HCT116 (cell line): Measurements from ENCODE around the gene TPRX1. TPM values are rescaled to one million over a fixed set of nuclear protein-coding genes. Genes with fewer than 3 reads are reported as not detected.
"Not testable (repeated sequence)": the region's sequence is repeated elsewhere in the genome, so short reads cannot be mapped to it uniquely, and the experiment has no call there.

Experiments
- ATAC-seq: fragments of 200-7000 bp; cut with Tn5 transposase; 2 replicates; pipeline ENCODE4 v1.9.1; 2020; ENCODE audit warnings: mild to moderate bottlenecking, moderate library complexity
- BruUV-seq: library from RNA; stranded (reverse); fragments of 400-500 nt; replicated peaks from 2 replicates; lab custom pipeline; 2021; lab: Mats Ljungman, UMichigan
- CTCF ChIA-PET: fragments of 300-600 bp; sonication (Branson Sonifier 250); formaldehyde crosslinking; loops from one replicate; lab custom pipeline; 2021; ENCODE audit warnings: antibody characterized with exemption; lab: Charles Lee
- POLR2A ChIA-PET: fragments of 300-600, 350-600 bp; sonication (Branson Sonifier 250); formaldehyde crosslinking; loops from one replicate; lab custom pipeline; 2021; ENCODE audit warnings: antibody characterized with exemption; lab: Charles Lee
- RAD21 ChIA-PET, 2 experiments: fragments of 300-600 bp; sonication (Branson Sonifier 250); formaldehyde crosslinking; loops; one replicate each; lab custom pipeline; 2023; ENCODE audit warnings: low total read pairs in 2 of 2; ENCODE audit not compliant: uncharacterized antibody in 2 of 2, unreplicated experiment in 2 of 2, low non-redundant PET in 1 of 2; lab: Charles Lee
- DNase-seq: peaks from one replicate; pipeline ENCODE4 v3.0.0-alpha.2; 2010; ENCODE audit warnings: low read depth, low spot score
- H2AFZ ChIP-seq: fragments of 200-600 bp; shearing (Covaris generic), sonication (generic); 2 replicates; pipeline ENCODE4 v1.6.1; 2017; ENCODE audit warnings: low read depth, mixed run types, mixed read lengths, antibody characterized with exemption, low read length; ENCODE audit not compliant: poor library complexity, severe bottlenecking
- H3K27ac ChIP-seq: 2 replicates; pipeline ENCODE4 v1.5.1; 2012; ENCODE audit warnings: low read depth, low read length
- H3K27me3 ChIP-seq: fragments of 200-600 bp; sonication (generic); 2 replicates; pipeline ENCODE4 v1.6.1; 2016; ENCODE audit warnings: mixed run types, low read length, mixed read lengths; ENCODE audit not compliant: insufficient read depth
- H3K36me3 ChIP-seq, 2 experiments: fragments of 200-500 bp in 1 of 2; fragments of 200-600 bp in 1 of 2; sonication (Bioruptor generic) in 1 of 2; sonication (generic) in 1 of 2; 2 replicates each; pipeline versions ENCODE4 v1.5.1 to v1.6.1; 2014 to 2016; ENCODE audit warnings: low read length in 2 of 2, inconsistent platforms in 1 of 2, mixed read lengths in 1 of 2, mixed run types in 1 of 2; ENCODE audit not compliant: insufficient read depth in 2 of 2, control insufficient read depth in 1 of 2
- H3K4me1 ChIP-seq, 2 experiments: fragments of 200-600 bp in 1 of 2; sonication (generic) in 1 of 2; 2 replicates each; pipeline versions ENCODE4 v1.5.1 to v1.6.1; 2012 to 2017; ENCODE audit warnings: low read length in 2 of 2, inconsistent platforms in 1 of 2, mild to moderate bottlenecking in 1 of 2, mixed read lengths in 1 of 2, mixed run types in 1 of 2, moderate library complexity in 1 of 2; ENCODE audit not compliant: insufficient read depth in 2 of 2, control insufficient read depth in 1 of 2
- H3K4me2 ChIP-seq: fragments of 200-600 bp; sonication (generic); 2 replicates; pipeline ENCODE4 v1.6.1; 2017; ENCODE audit warnings: mixed run types, low read length, mixed read lengths
- H3K4me3 ChIP-seq, 2 experiments: fragments of 200-600 bp in 1 of 2; sonication (generic) in 1 of 2; replicated peaks in 1 of 2; 2 replicates each; pipeline ENCODE4 v1.5.1; 2011 to 2016; ENCODE audit warnings: low read length in 2 of 2, control low read depth in 1 of 2, low read depth in 1 of 2, mild to moderate bottlenecking in 1 of 2, mixed read lengths in 1 of 2, mixed run types in 1 of 2
- H3K79me2 ChIP-seq: fragments of 200-600 bp; sonication (generic); 2 replicates; pipeline ENCODE4 v1.6.1; 2017; ENCODE audit warnings: mild to moderate bottlenecking, mixed run types, low read length, moderate library complexity, mixed read lengths; ENCODE audit not compliant: insufficient read depth
- H3K9ac ChIP-seq: fragments of 200-600 bp; sonication (generic); 2 replicates; pipeline ENCODE4 v1.6.1; 2016; ENCODE audit warnings: low read length, mixed read lengths
- H3K9me2 ChIP-seq: fragments of 200-600 bp; sonication (generic), shearing (Covaris generic); 2 replicates; pipeline ENCODE4 v1.6.1; 2017; ENCODE audit warnings: mixed run types, mild to moderate bottlenecking, moderate library complexity; ENCODE audit not compliant: insufficient read depth
- H3K9me3 ChIP-seq, 2 experiments: fragments of 200-500 bp in 1 of 2; fragments of 200-600 bp in 1 of 2; sonication (Bioruptor generic) in 1 of 2; sonication (generic) in 1 of 2; 2 replicates each; pipeline ENCODE4 v1.6.1; 2014 to 2017; ENCODE audit warnings: low read length in 2 of 2, mixed read lengths in 2 of 2, inconsistent platforms in 1 of 2, low read depth in 1 of 2, mild to moderate bottlenecking in 1 of 2, mixed run types in 1 of 2, moderate library complexity in 1 of 2; ENCODE audit not compliant: control insufficient read depth in 1 of 2, insufficient read depth in 1 of 2
- H4K20me1 ChIP-seq: fragments of 200-600 bp; sonication (generic), shearing (Covaris generic); 2 replicates; pipeline ENCODE4 v1.6.1; 2017; ENCODE audit warnings: mixed run types, mild to moderate bottlenecking, moderate library complexity; ENCODE audit not compliant: insufficient read depth
- CBX3 ChIP-seq: IDR thresholded peaks from 2 replicates; pipeline ENCODE4 v1.6.1; 2012; ENCODE audit warnings: low read depth
- CEBPB ChIP-seq: IDR thresholded peaks from 2 replicates; pipeline ENCODE4 v1.6.1; 2012; ENCODE audit warnings: low read depth
- CTCF ChIP-seq, 3 experiments: fragments of 200-600 bp in 1 of 3; sonication (generic) in 1 of 3; IDR thresholded peaks in 2 of 3; conservative IDR thresholded peaks in 1 of 3; 2 replicates each; pipeline ENCODE4 v1.5.1; 2012 to 2017; ENCODE audit warnings: low read depth in 2 of 3, low read length in 2 of 3, antibody characterized with exemption in 1 of 3, borderline replicate concordance in 1 of 3, control low read depth in 1 of 3, mild to moderate bottlenecking in 1 of 3, mixed read lengths in 1 of 3, mixed run types in 1 of 3, moderate library complexity in 1 of 3; ENCODE audit not compliant: insufficient read depth in 1 of 3
- EGR1 ChIP-seq: IDR thresholded peaks from 2 replicates; pipeline ENCODE4 v1.6.1; 2012; ENCODE audit warnings: low read depth
- ELF1 ChIP-seq: IDR thresholded peaks from 2 replicates; pipeline ENCODE4 v1.6.1; 2012; ENCODE audit warnings: low read depth, borderline replicate concordance
- FOSL1 ChIP-seq: IDR thresholded peaks from 2 replicates; pipeline ENCODE4 v1.6.1; 2012; ENCODE audit warnings: low read depth
- JUND ChIP-seq: IDR thresholded peaks from 2 replicates; pipeline ENCODE4 v1.6.1; 2012
- MAX ChIP-seq: IDR thresholded peaks from 2 replicates; pipeline ENCODE4 v1.6.1; 2012
- POLR2A ChIP-seq: IDR thresholded peaks from 2 replicates; pipeline ENCODE4 v1.7.0; 2011; ENCODE audit warnings: borderline replicate concordance; ENCODE audit not compliant: insufficient read depth, insufficient read length; ENCODE audit errors: extremely low read depth
- POLR2AphosphoS5 ChIP-seq: IDR thresholded peaks from 2 replicates; pipeline ENCODE4 v1.6.1; 2011; ENCODE audit warnings: mild to moderate bottlenecking, low read depth, low read length, moderate library complexity
- RAD21 ChIP-seq: IDR thresholded peaks from 2 replicates; pipeline ENCODE4 v1.6.1; 2012; ENCODE audit warnings: low read depth, mild to moderate bottlenecking
- SIN3A ChIP-seq: IDR thresholded peaks from 2 replicates; pipeline ENCODE4 v1.6.1; 2012; ENCODE audit warnings: low read depth
- SP1 ChIP-seq: IDR thresholded peaks from 2 replicates; pipeline ENCODE4 v1.6.1; 2012; ENCODE audit warnings: low read depth
- SRF ChIP-seq: IDR thresholded peaks from 2 replicates; pipeline ENCODE4 v1.6.1; 2012; ENCODE audit warnings: low read depth
- TCF7L2 ChIP-seq: IDR thresholded peaks from 2 replicates; pipeline ENCODE4 v1.7.0; 2011; ENCODE audit warnings: borderline replicate concordance, inconsistent platforms; ENCODE audit not compliant: insufficient read depth, insufficient read length; ENCODE audit errors: extremely low read depth
- ZFX ChIP-seq: fragments of 450-650 bp; IDR thresholded peaks from 2 replicates; pipeline ENCODE4 v1.6.1; 2017
- intact Hi-C: fragments of 100-400 bp; cut with micrococcal nuclease; formaldehyde crosslinking; loops from 2 replicates; pipeline ENCODE4 v1.10.0; 2022
- total RNA-seq: library from RNA; stranded (reverse); gene quantifications from one replicate; pipeline ENCODE4 v1.2.1, GENCODE V29; 2021; ENCODE audit not compliant: unreplicated experiment
- TF ChIP-seq, protein P1 (sequence below): IDR thresholded peaks from 2 replicates; pipeline ENCODE4 v1.6.1; 2012; ENCODE audit warnings: low read depth

Gene TPRX1
- total RNA-seq, 1 experiment from 2014 or later: not detected

- POLR2A ChIA-PET, H3K4me1 ChIP-seq, H3K9ac ChIP-seq, H3K9me3 ChIP-seq, ATAC-seq, DNase-seq, intact Hi-C loops, H4K20me1 ChIP-seq, H3K27me3 ChIP-seq, H3K9me2 ChIP-seq, H3K4me2 ChIP-seq, H3K79me2 ChIP-seq, H3K36me3 ChIP-seq, BruUV-seq, CTCF ChIA-PET, RAD21 ChIA-PET, H2AFZ ChIP-seq, H3K4me3 ChIP-seq, H3K27ac ChIP-seq: not testable (repeated sequence)
Observed at GRCh38 chr19:47771291-47771690, 33.1 kb downstream of the TPRX1 start.

DNA sequence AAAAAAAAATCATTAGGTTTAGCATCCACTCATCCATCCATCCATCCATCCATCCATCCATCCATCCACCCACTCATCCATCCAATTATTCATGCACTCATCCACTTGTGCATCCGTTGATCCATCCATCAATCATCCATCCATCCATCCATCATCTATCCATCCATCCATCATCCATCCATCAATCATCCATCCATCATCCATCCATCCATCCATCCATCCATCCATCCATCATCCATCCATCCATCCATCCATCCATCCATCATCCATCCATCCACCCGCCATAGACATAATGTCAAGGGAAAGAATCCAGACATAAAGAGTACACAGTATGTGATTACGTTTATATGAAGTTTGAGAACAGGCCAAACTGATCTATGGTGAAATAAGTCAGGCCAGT is 34.8 kb downstream of the TPRX1 start:
- Histone ChIP-seq H3K79me2 (no peaks in the 10 kb centered on the region), H3K4me2 (no peak overlapping the region), H3K4me3 (no peak overlapping the region), H3K27ac (no peak overlapping the region), H3K9me2 (no peaks in the 10 kb centered on the region), H3K4me1 (peaks cover 3 to 7% of the 10 kb centered on the region in 2 experiments; a peak in 1 of 4 replicates), H3K9ac (no peak overlapping the region), H2AFZ (no peak overlapping the region), H3K9me3 (no peaks in the 10 kb centered on the region), H4K20me1 (no peaks in the 10 kb centered on the region), H3K27me3 (no peaks in the 10 kb centered on the region), H3K36me3 (no peaks in the 10 kb centered on the region)
- BruUV-seq: no TSS peak
- DNase-seq (no peak), ATAC-seq (no peak)
- intact Hi-C loops: no loop called here
- ChIA-PET RAD21 (no interaction called here), POLR2A (no interaction called here), CTCF (no interaction called here)
- TF ChIP-seq FOSL1 (no peak), SIN3A (no peak), POLR2A (no peak), EGR1 (no peak), RAD21 (no peak), CBX3 (no peak), ELF1 (no peak), MAX (no peak), CTCF (IDR thresholded peaks at IDR 0.05 in 2 of 3, conservative IDR thresholded peaks at IDR 0.05 in 1 of 3; ENCODE audit: borderline replicate concordance in 1 of 3, insufficient read depth in 1 of 3, low read depth in 2 of 3, low read length in 2 of 3) (no peak), CEBPB (no peak), POLR2AphosphoS5 (no peak), SP1 (no peak), TCF7L2 (no peak), JUND (no peak), ZFX (no peak), SRF (no peak)
- TF ChIP-seq, protein P1, sequence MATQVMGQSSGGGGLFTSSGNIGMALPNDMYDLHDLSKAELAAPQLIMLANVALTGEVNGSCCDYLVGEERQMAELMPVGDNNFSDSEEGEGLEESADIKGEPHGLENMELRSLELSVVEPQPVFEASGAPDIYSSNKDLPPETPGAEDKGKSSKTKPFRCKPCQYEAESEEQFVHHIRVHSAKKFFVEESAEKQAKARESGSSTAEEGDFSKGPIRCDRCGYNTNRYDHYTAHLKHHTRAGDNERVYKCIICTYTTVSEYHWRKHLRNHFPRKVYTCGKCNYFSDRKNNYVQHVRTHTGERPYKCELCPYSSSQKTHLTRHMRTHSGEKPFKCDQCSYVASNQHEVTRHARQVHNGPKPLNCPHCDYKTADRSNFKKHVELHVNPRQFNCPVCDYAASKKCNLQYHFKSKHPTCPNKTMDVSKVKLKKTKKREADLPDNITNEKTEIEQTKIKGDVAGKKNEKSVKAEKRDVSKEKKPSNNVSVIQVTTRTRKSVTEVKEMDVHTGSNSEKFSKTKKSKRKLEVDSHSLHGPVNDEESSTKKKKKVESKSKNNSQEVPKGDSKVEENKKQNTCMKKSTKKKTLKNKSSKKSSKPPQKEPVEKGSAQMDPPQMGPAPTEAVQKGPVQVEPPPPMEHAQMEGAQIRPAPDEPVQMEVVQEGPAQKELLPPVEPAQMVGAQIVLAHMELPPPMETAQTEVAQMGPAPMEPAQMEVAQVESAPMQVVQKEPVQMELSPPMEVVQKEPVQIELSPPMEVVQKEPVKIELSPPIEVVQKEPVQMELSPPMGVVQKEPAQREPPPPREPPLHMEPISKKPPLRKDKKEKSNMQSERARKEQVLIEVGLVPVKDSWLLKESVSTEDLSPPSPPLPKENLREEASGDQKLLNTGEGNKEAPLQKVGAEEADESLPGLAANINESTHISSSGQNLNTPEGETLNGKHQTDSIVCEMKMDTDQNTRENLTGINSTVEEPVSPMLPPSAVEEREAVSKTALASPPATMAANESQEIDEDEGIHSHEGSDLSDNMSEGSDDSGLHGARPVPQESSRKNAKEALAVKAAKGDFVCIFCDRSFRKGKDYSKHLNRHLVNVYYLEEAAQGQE: no peak
